HepG2 (cell line): ENCODE results near the gene RBPJ. TPM values are rescaled to one million over a fixed set of nuclear protein-coding genes. Genes with fewer than 3 reads are reported as not detected.
A peak's percentile ranks its signal among the peaks of the same experiment; 100 is the strongest.

Experiments
- ATM ChIP-seq: fragments of 450-650 bp; IDR thresholded peaks from 2 replicates; pipeline ENCODE4 v1.7.1; 2017; ENCODE audit warnings: mild to moderate bottlenecking, borderline replicate concordance
- CREB1 ChIP-seq, 2 experiments: fragments of 450-650 bp in 1 of 2; IDR thresholded peaks; 2 replicates each; pipeline ENCODE4 v1.6.1; 2016 to 2017; ENCODE audit warnings: control low read depth in 1 of 2, mild to moderate bottlenecking in 1 of 2, missing compliant biosample characterization in 1 of 2, missing genetic modification characterization in 1 of 2
- E2F2 ChIP-seq: sonication (generic); formaldehyde crosslinking; IDR thresholded peaks from 2 replicates; pipeline ENCODE4 v1.4.0; 2020; ENCODE audit warnings: missing genetic modification reagents, borderline replicate concordance
- HNRNPK ChIP-seq: fragments of 200-400 bp; formaldehyde crosslinking; IDR thresholded peaks from 2 replicates; pipeline ENCODE4 v1.6.1; 2018; ENCODE audit warnings: low read length, low read depth, moderate library complexity, mild to moderate bottlenecking; ENCODE audit not compliant: poor library complexity, severe bottlenecking
- MED13 ChIP-seq: sonication (generic); formaldehyde crosslinking; IDR thresholded peaks from 2 replicates; pipeline ENCODE4 v1.5.0; 2020; ENCODE audit warnings: missing genetic modification reagents
- NCOR1 ChIP-seq: fragments of 200-600 bp; sonication (generic); IDR thresholded peaks from 2 replicates; pipeline ENCODE4 v1.7.0; 2017; ENCODE audit warnings: antibody characterized with exemption, low read length, borderline replicate concordance
- NONO ChIP-seq, 2 experiments: fragments of 450-650 bp in 1 of 2; sonication (generic) in 1 of 2; formaldehyde crosslinking in 1 of 2; IDR thresholded peaks in 1 of 2; conservative IDR thresholded peaks in 1 of 2; 2 replicates each; pipeline versions ENCODE4 v1.6.1 to v1.8.0; 2017 to 2022; ENCODE audit warnings: mild to moderate bottlenecking in 1 of 2, missing genetic modification reagents in 1 of 2, moderate library complexity in 1 of 2
- NR2F1 ChIP-seq, 2 experiments: fragments of 450-650 bp in 1 of 2; formaldehyde crosslinking in 1 of 2; IDR thresholded peaks; 2 replicates each; pipeline versions ENCODE4 v1.5.0 to v1.6.1; 2016 to 2020; ENCODE audit warnings: mild to moderate bottlenecking in 1 of 2, missing compliant biosample characterization in 1 of 2, missing genetic modification reagents in 1 of 2, moderate library complexity in 1 of 2
- PAXIP1 ChIP-seq: sonication (generic); formaldehyde crosslinking; conservative IDR thresholded peaks from 2 replicates; pipeline ENCODE4 v1.4.0; 2020; ENCODE audit warnings: mild to moderate bottlenecking, missing genetic modification reagents, moderate library complexity
- RBM39 ChIP-seq: fragments of 200-400 bp; formaldehyde crosslinking; IDR thresholded peaks from one replicate; pipeline ENCODE4 v1.6.1; 2018; ENCODE audit warnings: antibody characterized with exemption, mild to moderate bottlenecking, low read depth, low read length; ENCODE audit not compliant: poor library complexity, severe bottlenecking
- REL ChIP-seq: sonication (generic); formaldehyde crosslinking; conservative IDR thresholded peaks from 2 replicates; pipeline ENCODE4 v1.8.0; 2022; ENCODE audit warnings: mild to moderate bottlenecking, missing genetic modification reagents, moderate library complexity
- YY1 ChIP-seq: IDR thresholded peaks from 2 replicates; pipeline ENCODE4 v1.6.1; 2011; ENCODE audit warnings: low read length, low read depth, moderate library complexity, mild to moderate bottlenecking; ENCODE audit not compliant: insufficient read depth, insufficient replicate concordance
- ZNF512B ChIP-seq: sonication (generic); formaldehyde crosslinking; IDR thresholded peaks from 2 replicates; pipeline ENCODE4 v1.5.1; 2020; ENCODE audit warnings: missing genetic modification reagents, mild to moderate bottlenecking, borderline replicate concordance
- ZNF607 ChIP-seq: sonication (generic); formaldehyde crosslinking; IDR thresholded peaks from 2 replicates; pipeline ENCODE4 v1.5.1; 2020; ENCODE audit warnings: missing genetic modification reagents, mild to moderate bottlenecking, borderline replicate concordance
- ZNF709 ChIP-seq: sonication (generic); formaldehyde crosslinking; IDR thresholded peaks from 2 replicates; pipeline ENCODE4 v1.5.0; 2020; ENCODE audit warnings: mild to moderate bottlenecking, missing genetic modification reagents
- ZNF788 ChIP-seq: sonication (generic); formaldehyde crosslinking; IDR thresholded peaks from 2 replicates; pipeline ENCODE4 v1.5.0; 2020; ENCODE audit warnings: mild to moderate bottlenecking, missing genetic modification reagents, borderline replicate concordance
- polyA plus RNA-seq, 8 experiments: library from polyadenylated mRNA; depleted of rRNA in 3 of 8; stranded (reverse) in 7 of 8; unstranded in 1 of 8; fragments of >200 nt; fragmentation: Illumina TruSeq in 4 of 8; extraction: Trizol in 4 of 8; gene quantifications; 2 replicates each; pipeline versions ENCODE4 v1.2.1 to v1.2.3, GENCODE V29; 2011 to 2016; ENCODE audit warnings: low read depth in 4 of 8, missing spikeins in 1 of 8, mixed read lengths in 1 of 8; ENCODE audit not compliant: insufficient read depth in 1 of 8
- total RNA-seq, 5 experiments: library from RNA; depleted of rRNA; stranded (reverse); fragments of >200 nt; fragmentation: Illumina TruSeq; extraction: Trizol; gene quantifications; 2 replicates each; pipeline ENCODE4 v1.2.3, GENCODE V29; 2016; ENCODE audit warnings: low read depth in 1 of 5
- TF ChIP-seq, protein P1 (sequence below): sonication (generic); formaldehyde crosslinking; IDR thresholded peaks from 2 replicates; pipeline ENCODE4 v1.4.0; 2020; ENCODE audit warnings: missing genetic modification reagents, low read depth, mild to moderate bottlenecking, borderline replicate concordance

Gene RBPJ
- total and polyA plus RNA-seq, 2 of the 13 experiments (the other 11 are each of a cell fraction or from before 2014, with no cell fraction given), result 25.9 to 33.2 TPM

GRCh38 chr4:26320538-26321372 is at the start of gene RBPJ (continued):
- 0 out of 2 replicates have a peak, but pooled peaks have one; percentile 28 for TF ChIP-seq PAXIP1 (CRISPR knock-in tag)
- TF ChIP-seq NCOR1, result peak; percentile 41; the same call in 1 of the 2 replicates
- TF ChIP-seq RBM39, result peak; percentile 77
- no peak for TF ChIP-seq ZNF709 (CRISPR knock-in tag)
- TF ChIP-seq, protein P1, sequence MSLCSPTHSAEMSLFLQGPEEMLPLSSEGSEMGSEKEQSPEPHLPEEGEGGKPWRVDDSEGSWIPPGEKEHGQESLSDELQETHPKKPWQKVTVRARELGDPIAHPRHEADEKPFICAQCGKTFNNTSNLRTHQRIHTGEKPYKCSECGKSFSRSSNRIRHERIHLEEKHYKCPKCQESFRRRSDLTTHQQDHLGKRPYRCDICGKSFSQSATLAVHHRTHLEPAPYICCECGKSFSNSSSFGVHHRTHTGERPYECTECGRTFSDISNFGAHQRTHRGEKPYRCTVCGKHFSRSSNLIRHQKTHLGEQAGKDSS, result peak; percentile 42; the same call in 1 of the 2 replicates
- TF ChIP-seq NONO (IDR thresholded peaks at IDR 0.05), result no peak
- peak; percentile 91 for TF ChIP-seq NONO (CRISPR knock-in tag; conservative IDR thresholded peaks at IDR 0.05)
- TF ChIP-seq E2F2 (CRISPR knock-in tag), result no peak
- no peak for TF ChIP-seq ATM
- 0 out of 2 replicates have a peak, but pooled peaks have one; percentile 37 for TF ChIP-seq REL (CRISPR knock-in tag)
- peak; percentile 72; the same call in 1 of the 2 replicates for TF ChIP-seq ZNF607 (CRISPR knock-in tag)
- peak; percentile 90 for TF ChIP-seq YY1
- 0 out of 4 replicates have a peak, but pooled peaks of 1 of the 2 experiments have one; percentile 9 for TF ChIP-seq NR2F1 (CRISPR knock-in tag; IDR thresholded peaks at IDR 0.05)
- peak; percentile 91 for TF ChIP-seq HNRNPK
- TF ChIP-seq ZNF788 (CRISPR knock-in tag), result peak; percentile 55; the same call in 1 of the 2 replicates
- peak; percentile 67 for TF ChIP-seq CREB1 (IDR thresholded peaks at IDR 0.05)
- peak; percentile 56; the same call in 1 of the 2 replicates for TF ChIP-seq CREB1 (CRISPR knock-in tag; IDR thresholded peaks at IDR 0.05)
- no peak for TF ChIP-seq ZNF512B (CRISPR knock-in tag)
- peak; percentile 74; the same call in 1 of the 2 replicates for TF ChIP-seq MED13 (CRISPR knock-in tag)
